Panc1 (cell line): ENCODE measurements around the gene ACCSL. TPM values are rescaled to one million over a fixed set of nuclear protein-coding genes. Genes with fewer than 3 reads are reported as not detected.

Experiments used
- ATAC-seq: fragments of 200-7000 bp; cut with Tn5 transposase; 2 replicates; pipeline ENCODE4 v1.9.1; 2020; ENCODE audit warnings: mild to moderate bottlenecking, moderate library complexity
- BruUV-seq: library from RNA; stranded (reverse); fragments of 400-500 nt; replicated peaks from 2 replicates; lab custom pipeline; 2021; lab: Mats Ljungman, UMichigan
- CTCF ChIA-PET: fragments of 300-600 bp; sonication (Branson Sonifier 250); formaldehyde crosslinking; loops from one replicate; lab custom pipeline; 2022; ENCODE audit warnings: antibody characterized with exemption; lab: Charles Lee
- POLR2A ChIA-PET: fragments of 300-600 bp; sonication (Branson Sonifier 250); formaldehyde crosslinking; loops from one replicate; lab custom pipeline; 2022; ENCODE audit warnings: antibody characterized with exemption; lab: Charles Lee
- DNase-seq: peaks from one replicate; pipeline ENCODE4 v3.0.0-alpha.2; 2010; ENCODE audit warnings: low read depth, low spot score
- H3K27ac ChIP-seq: 2 replicates; pipeline ENCODE4 v1.5.1; 2011; ENCODE audit warnings: mild to moderate bottlenecking, low read length, inconsistent platforms
- H3K27me3 ChIP-seq: fragments of 200-500 bp; sonication (Bioruptor generic); 2 replicates; pipeline ENCODE4 v1.6.0; 2014; ENCODE audit warnings: low read length, inconsistent platforms; ENCODE audit not compliant: control insufficient read depth, insufficient read depth
- H3K36me3 ChIP-seq: fragments of 200-500 bp; sonication (Bioruptor generic); 2 replicates; pipeline ENCODE4 v1.5.1; 2014; ENCODE audit warnings: inconsistent platforms, mild to moderate bottlenecking, low read length, moderate library complexity; ENCODE audit not compliant: control insufficient read depth, insufficient read depth
- H3K4me1 ChIP-seq: 2 replicates; pipeline ENCODE4 v1.5.1; 2011; ENCODE audit warnings: inconsistent platforms, mild to moderate bottlenecking, low read length, moderate library complexity; ENCODE audit not compliant: control insufficient read depth, insufficient read depth
- H3K4me3 ChIP-seq, 2 experiments: 2 replicates each; pipeline ENCODE4 v1.5.1; 2011 to 2012; ENCODE audit warnings: low read depth in 2 of 2, low read length in 2 of 2, mild to moderate bottlenecking in 2 of 2, inconsistent platforms in 1 of 2, moderate library complexity in 1 of 2
- H3K9me3 ChIP-seq: fragments of 200-500 bp; sonication (Bioruptor generic); 2 replicates; pipeline ENCODE4 v1.5.1; 2014; ENCODE audit warnings: low read depth, mild to moderate bottlenecking, inconsistent platforms, low read length, moderate library complexity; ENCODE audit not compliant: control insufficient read depth, insufficient read depth
- CTCF ChIP-seq: fragments of 450-650 bp; IDR thresholded peaks from 2 replicates; pipeline ENCODE4 v1.5.1; 2017; ENCODE audit warnings: mild to moderate bottlenecking
- POLR2AphosphoS5 ChIP-seq: IDR thresholded peaks from 2 replicates; pipeline ENCODE4 v1.6.1; 2012; ENCODE audit warnings: mild to moderate bottlenecking, low read depth, low read length, moderate library complexity
- REST ChIP-seq, 2 experiments: IDR thresholded peaks; 2 replicates each; pipeline ENCODE4 v1.6.1; 2011 to 2012; ENCODE audit warnings: low read depth in 2 of 2, control low read depth in 1 of 2, low read length in 1 of 2, mild to moderate bottlenecking in 1 of 2, moderate library complexity in 1 of 2; ENCODE audit not compliant: insufficient read depth in 1 of 2
- SIN3A ChIP-seq: IDR thresholded peaks from 2 replicates; pipeline ENCODE4 v1.6.1; 2012; ENCODE audit warnings: low read depth, mild to moderate bottlenecking, low read length, moderate library complexity, borderline replicate concordance; ENCODE audit not compliant: insufficient read depth
- TCF7L2 ChIP-seq: IDR thresholded peaks from 2 replicates; pipeline ENCODE4 v1.6.1; 2011; ENCODE audit warnings: mild to moderate bottlenecking, low read depth, low read length, inconsistent platforms
- in situ Hi-C: cut with HindIII; loops from 2 replicates; pipeline ENCODE4 v1.10.0; 2016; ENCODE audit warnings: low sequenced_read_pairs, low pct_unique_long_range_greater_than_20kb
- intact Hi-C: fragments of 100-400 bp; cut with micrococcal nuclease; formaldehyde crosslinking; loops from one replicate; pipeline ENCODE4 v1.10.0; 2022; ENCODE audit not compliant: unreplicated experiment
- total RNA-seq: library from RNA; stranded (reverse); gene quantifications from one replicate; pipeline ENCODE4 v1.2.1, GENCODE V29; 2021; ENCODE audit not compliant: unreplicated experiment

ACCSL gene
- total RNA-seq, 1 experiment from 2014 or later = not detected

GRCh38 chr11:44082645-44083044 lies 34.9 kb downstream of the ACCSL start:
- in situ Hi-C loops (no loop called here), intact Hi-C loops (no loop called here)
- no peak for TF ChIP-seq TCF7L2
- no peak for TF ChIP-seq POLR2AphosphoS5
- no peak for TF ChIP-seq REST (IDR thresholded peaks at IDR 0.05; ENCODE audit: insufficient read depth in 1 of 2, low read depth in 2 of 2, low read length in 1 of 2)
- TF ChIP-seq CTCF = no peak
- no peak for TF ChIP-seq SIN3A
- Histone ChIP-seq H3K27ac (no peak overlapping the region), H3K27me3 (no peaks in the 10 kb centered on the region), H3K4me3 (no peak overlapping the region), H3K4me1 (no peaks in the 10 kb centered on the region), H3K36me3 (no peaks in the 10 kb centered on the region), H3K9me3 (no peaks in the 10 kb centered on the region)
- DNase-seq (no peak), ATAC-seq (no peak)
- BruUV-seq = no TSS peak
- CTCF ChIA-PET = no interaction called here
- POLR2A ChIA-PET = no interaction called here

GRCh38 chr11:44083433-44083832 lies 35.7 kb downstream of the ACCSL start:
- Histone ChIP-seq H3K4me3 (no peak overlapping the region), H3K4me1 (no peaks in the 10 kb centered on the region)
- CTCF ChIA-PET = no interaction called here

More at GRCh38 chr11:44083433-44083832, 35.7 kb downstream of the ACCSL start:
- Histone ChIP-seq H3K27ac (no peak overlapping the region), H3K36me3 (no peaks in the 10 kb centered on the region), H3K9me3 (no peaks in the 10 kb centered on the region), H3K27me3 (no peaks in the 10 kb centered on the region)
- TF ChIP-seq REST (IDR thresholded peaks at IDR 0.05; ENCODE audit: insufficient read depth in 1 of 2, low read depth in 2 of 2, low read length in 1 of 2) = no peak
- no peak for TF ChIP-seq SIN3A
- no peak for TF ChIP-seq TCF7L2
- TF ChIP-seq POLR2AphosphoS5 = no peak
- TF ChIP-seq CTCF = no peak
- no peak for ATAC-seq
- intact Hi-C loops = no loop called here
- BruUV-seq = no TSS peak
- POLR2A ChIA-PET = no interaction called here
- no peak for DNase-seq
- in situ Hi-C loops = no loop called here
